Fibroblast of villous mesenchyme (primary cell): Measurements from ENCODE around the gene PLEKHG4B. TPM values are rescaled to one million over a fixed set of nuclear protein-coding genes. Genes with fewer than 3 reads are reported as not detected.

Experiments
- DNase-seq: peaks from one replicate; pipeline ENCODE4 v3.0.0-alpha.2; 2010; ENCODE audit warnings: low read depth
- H3K4me3 ChIP-seq: 2 replicates; pipeline ENCODE4 v1.5.1; 2011; ENCODE audit warnings: low read depth, mild to moderate bottlenecking, low read length
- CTCF ChIP-seq: IDR thresholded peaks from 2 replicates; pipeline ENCODE4 v1.5.1; 2012; ENCODE audit warnings: low read depth, mild to moderate bottlenecking, low read length; ENCODE audit not compliant: insufficient read depth
- total RNA-seq: library from RNA; depleted of rRNA; stranded (reverse); fragments of >200 nt; gene quantifications from 2 replicates; pipeline ENCODE4 v1.2.3, GENCODE V29; 2012

PLEKHG4B gene
- total RNA-seq, 1 donor: under 0.01 TPM

- DNase-seq: no peak
- no peak overlapping the region for H3K4me3 ChIP-seq
- no peak for TF ChIP-seq CTCF
Measured at GRCh38 chr5:172421-172820, 80.5 kb downstream of the PLEKHG4B start.

GRCh38 chr5:172841-173251 is 80.9 kb downstream of the PLEKHG4B start:
- TF ChIP-seq CTCF: no peak
- DNase-seq: no peak
- no peak overlapping the region for H3K4me3 ChIP-seq

GRCh38 chr5:173392-174290 is 81.7 kb downstream of the PLEKHG4B start:
- no peak for DNase-seq
- TF ChIP-seq CTCF: no peak
- no peak overlapping the region for H3K4me3 ChIP-seq

GRCh38 chr5:174291-174600 is 82.3 kb downstream of the PLEKHG4B start:
- H3K4me3 ChIP-seq: no peak overlapping the region
- no peak for DNase-seq
- TF ChIP-seq CTCF: no peak

GRCh38 chr5:174876-175465 is 83.0 kb downstream of the PLEKHG4B start:
- H3K4me3 ChIP-seq: no peak overlapping the region
- no peak for DNase-seq
- TF ChIP-seq CTCF: no peak

- no peak for TF ChIP-seq CTCF
- no peak for DNase-seq
- H3K4me3 ChIP-seq: no peak overlapping the region
Measured at GRCh38 chr5:176296-176823, 84.4 kb downstream of the PLEKHG4B start.

GRCh38 chr5:178110-178509 is 86.1 kb downstream of the PLEKHG4B start:
- TF ChIP-seq CTCF: no peak
- no peak for DNase-seq

More at GRCh38 chr5:178110-178509, 86.1 kb downstream of the PLEKHG4B start:
- H3K4me3 ChIP-seq: no peak overlapping the region
